SKM-1 treated with dmso at 0.1 percent for 144 hours (cell line): ENCODE results near the gene ACTRT2.

Experiments
- DNase-seq: peaks from one replicate; lab custom pipeline; 2025; ENCODE audit not compliant: unreplicated experiment; lab: John Stamatoyannopoulos, UW

The ACTRT2 gene

DNA sequence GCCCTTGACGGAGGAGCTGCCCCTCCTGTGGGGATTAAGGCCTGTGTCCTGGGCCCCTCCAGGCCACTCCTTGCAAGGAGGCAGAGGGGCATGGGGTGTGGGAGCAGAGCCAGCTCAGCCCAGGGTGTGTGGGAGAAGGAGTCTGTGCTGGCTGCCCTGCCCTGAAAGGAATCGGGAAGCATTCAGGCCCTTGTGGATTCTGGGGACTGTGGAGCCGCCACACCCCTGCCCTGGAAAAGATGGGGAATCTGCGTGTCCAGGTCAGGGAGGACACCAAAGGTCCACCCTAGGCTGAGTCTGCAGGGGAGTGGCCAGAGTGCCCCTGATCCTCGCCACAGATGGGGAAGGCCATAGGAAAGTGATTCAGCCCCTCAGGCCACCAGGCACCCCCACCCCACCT lies 31.2 kb downstream of the ACTRT2 start:
- DNase-seq = no peak

GRCh38 chr1:3053366-3053980 lies 32.2 kb downstream of the ACTRT2 start:
- DNase-seq = no peak

- DNase-seq = no peak
Observed at GRCh38 chr1:3053986-3054385, 32.7 kb downstream of the ACTRT2 start.

DNA sequence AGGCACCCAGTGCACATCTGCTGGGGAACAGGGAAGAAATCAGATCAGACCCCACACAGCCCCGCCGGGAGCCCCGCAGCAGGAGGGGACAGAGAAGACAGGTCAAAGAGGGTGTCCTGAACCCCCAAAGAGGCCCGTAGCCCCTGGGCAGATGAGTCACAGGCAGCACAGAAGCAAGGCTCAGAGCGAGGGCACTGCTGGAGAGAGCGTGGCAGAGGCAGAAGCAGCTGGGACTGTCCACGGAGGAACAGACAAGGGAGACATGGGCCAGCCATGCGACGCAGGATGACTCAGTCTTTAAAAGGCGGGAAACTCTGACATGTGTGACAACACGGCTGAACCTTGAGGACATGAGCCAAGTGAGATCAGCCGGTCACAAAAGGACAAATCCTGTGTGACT lies 33.2 kb downstream of the ACTRT2 start:
- DNase-seq = no peak

GRCh38 chr1:3055051-3055450 lies 33.8 kb downstream of the ACTRT2 start:
- DNase-seq = no peak

DNA sequence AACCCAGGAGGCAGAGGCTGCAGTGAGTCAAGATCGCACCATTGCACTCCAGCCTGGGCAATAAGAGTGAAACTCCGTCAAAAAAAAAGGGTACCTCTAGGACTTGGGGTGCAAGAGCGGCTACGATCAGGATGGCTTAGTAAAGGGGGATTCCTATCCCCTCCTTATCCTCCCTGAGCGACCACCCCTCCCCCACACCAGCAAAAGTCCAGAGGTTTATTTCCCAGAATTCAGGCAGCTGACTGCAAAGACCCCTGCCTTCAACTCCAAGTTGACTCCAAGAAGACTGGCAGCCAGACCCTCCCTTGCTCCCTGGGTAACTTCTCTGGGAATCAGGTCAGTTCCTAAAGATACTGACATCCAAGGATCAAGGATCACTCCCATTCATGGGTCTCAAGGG lies 35.4 kb downstream of the ACTRT2 start:
- no peak for DNase-seq

- DNase-seq = no peak
Observed at GRCh38 chr1:3058263-3059030, 37.2 kb downstream of the ACTRT2 start.

- DNase-seq = no peak
Observed at GRCh38 chr1:3060127-3060526, 38.9 kb downstream of the ACTRT2 start.

DNA sequence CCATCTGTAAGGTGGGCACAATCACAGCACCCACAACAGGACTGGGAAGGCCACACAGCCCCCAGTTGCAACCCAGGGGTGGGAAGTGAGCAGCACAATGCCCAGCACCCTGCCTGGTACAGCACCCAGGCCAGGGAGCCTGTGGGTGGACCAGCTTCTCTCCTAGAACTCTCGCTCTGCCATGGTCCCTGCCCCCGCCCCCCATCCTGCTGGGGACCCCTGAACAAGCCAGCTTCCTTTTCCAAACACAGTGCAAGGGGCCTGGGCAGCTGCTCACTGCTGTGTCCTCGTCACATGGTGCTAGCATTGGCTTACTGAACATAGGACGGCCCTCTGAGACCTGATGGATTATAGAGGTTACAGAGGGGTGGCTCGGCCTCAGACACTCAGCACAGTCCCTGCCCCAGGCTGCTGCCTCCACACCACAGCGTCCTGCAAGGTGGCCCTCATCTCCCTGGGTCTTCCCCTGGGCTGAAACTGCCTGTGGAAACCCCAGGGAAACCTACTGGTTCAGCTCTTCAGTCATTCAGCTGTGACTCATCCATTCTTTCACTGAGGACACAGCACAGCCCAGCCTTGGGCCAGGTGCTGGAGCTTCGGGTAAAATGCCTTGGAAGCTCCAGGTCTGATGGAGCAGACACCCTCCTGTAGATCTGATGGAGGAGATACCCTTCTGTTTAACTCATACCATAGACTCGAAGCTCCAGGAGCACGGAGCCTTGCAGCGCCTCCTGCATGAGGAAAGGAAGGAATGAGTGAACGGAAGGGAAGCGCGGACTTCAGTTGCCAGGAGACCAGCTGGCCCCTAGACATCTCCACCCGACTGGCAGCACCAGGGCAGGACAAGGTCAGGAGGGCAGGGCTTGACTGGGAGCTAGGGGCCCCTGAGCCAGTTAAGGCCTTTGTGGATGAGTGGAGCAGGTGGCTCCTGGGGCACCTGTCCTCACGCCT lies 39.6 kb downstream of the ACTRT2 start:
- DNase-seq = no peak

DNA sequence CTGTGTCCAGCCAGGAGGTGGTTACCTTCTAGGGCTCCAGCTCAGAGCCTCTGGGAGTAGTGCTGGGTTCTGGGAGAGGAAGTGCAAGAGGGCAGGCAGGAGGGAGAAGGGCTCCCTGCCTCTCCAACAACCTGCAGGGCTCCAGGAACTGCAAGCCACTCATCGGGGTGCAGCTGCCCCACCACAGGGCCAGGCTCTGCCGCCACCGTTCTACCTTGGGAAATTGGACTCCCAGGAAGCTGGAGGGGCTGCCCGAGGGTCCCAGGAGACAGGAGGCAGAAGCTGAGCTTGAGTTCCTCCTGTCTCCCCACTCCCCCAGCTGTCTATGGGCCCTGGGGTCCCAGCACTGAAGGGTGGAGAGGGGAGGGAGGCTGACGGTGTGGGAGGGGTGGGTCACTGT lies 40.3 kb downstream of the ACTRT2 start:
- DNase-seq = no peak

GRCh38 chr1:3061981-3062615 lies 40.8 kb downstream of the ACTRT2 start:
- no peak for DNase-seq

DNA sequence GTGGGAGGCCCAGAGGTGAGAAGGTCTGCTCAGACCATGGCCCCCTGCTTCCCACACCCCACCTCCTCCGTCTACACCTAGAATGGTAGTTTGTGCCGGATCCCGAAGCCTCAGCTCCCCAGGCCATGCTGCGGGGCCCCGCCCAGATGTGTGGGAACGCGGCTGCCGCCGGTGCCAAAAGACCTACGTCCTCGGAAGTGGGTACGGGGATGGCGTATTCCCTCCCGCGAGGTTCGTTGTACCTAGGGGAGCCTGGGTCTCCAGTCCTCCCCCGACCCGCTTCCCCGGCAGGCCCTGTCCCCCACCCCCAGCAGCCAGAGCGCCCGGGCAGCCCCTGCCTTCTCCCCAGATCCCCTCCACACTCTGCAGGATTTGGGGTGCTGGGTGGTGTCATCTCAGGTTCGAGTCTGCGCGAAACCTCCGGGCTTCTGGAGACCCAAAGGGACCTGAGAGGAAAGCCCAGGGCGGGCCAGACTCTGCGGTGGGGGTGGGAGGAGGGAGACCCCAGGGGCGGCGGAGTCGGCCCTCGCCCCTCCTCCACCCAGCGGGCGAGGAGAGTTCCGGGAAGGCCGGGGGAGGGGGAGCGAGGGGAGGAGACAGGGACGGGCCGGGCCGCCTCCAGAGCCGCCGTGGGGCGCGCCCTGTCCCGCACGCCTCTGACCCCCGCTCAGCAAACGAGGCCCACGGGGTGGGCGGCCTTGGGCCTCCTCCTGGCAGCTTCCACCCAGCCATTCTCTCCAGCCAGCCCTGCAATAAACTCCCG lies 41.5 kb downstream of the ACTRT2 start:
- DNase-seq = no peak

DNA sequence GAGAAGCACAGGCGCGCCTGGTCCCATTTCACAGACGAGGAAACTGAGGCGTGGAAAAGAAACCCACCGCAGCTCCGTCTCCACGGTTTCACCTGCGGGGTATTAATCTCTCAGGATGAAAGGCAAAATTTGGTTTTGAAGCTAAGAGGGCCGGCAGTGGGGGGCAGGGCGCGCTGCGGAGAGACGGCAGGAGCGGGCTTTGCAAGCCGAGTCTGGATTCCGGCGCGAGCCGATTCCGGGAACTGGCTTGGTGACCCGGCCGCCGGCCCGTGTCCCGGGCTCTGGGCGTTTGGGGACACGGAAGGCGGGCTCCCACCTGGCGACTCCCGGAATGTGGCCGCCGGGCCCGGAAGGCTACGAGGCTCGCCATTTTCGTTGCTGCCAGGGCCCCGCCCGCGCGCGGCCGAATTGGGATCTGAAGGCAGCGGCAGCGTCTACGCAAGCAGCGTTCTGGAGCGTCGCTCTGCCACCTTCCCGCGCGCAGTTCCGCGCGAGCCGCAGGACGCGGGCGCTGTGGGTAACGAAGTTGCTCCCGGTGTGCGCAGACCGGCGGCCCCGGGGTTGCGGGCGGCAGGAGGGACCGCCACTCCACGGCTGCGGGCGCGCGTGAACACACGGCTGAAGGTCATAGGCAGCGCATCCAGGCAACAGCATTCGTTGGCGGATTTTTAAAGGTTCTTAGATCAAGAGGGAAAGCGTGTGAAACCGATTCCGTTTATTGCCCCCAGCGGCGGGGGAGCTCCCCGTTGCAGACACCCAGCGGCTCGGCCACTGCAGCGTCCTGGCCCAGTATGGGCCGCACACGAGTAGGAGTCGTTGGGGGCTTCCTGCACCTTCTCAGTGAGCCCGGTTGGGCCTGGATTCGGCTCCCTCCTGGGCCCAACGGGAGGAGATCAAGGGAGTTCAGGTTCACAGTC lies 42.4 kb downstream of the ACTRT2 start:
- no peak for DNase-seq

- no peak for DNase-seq
Observed at GRCh38 chr1:3064296-3064850, 43.1 kb downstream of the ACTRT2 start.

GRCh38 chr1:3064901-3065300 lies 43.6 kb downstream of the ACTRT2 start:
- DNase-seq = no peak

DNA sequence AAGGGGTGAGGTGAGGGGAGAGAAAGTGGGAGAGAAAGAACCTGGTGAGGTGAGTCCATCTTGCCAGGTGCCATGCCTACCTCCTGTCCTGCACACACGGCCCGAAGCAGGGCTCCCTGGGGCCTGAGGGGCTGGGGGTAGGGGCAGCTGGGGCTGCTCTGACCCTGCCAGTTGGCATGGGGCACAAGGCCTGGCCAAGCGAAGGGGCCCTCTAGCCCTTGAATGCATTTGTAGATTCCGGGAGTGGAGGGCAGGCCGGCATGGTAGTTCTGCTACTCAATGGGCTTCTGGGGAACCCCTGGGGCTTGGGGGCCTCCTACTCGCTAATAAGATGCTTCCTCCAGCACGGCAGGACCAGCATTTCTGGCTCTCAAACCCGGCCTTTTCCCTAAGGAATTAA lies 44.1 kb downstream of the ACTRT2 start:
- no peak for DNase-seq

DNA sequence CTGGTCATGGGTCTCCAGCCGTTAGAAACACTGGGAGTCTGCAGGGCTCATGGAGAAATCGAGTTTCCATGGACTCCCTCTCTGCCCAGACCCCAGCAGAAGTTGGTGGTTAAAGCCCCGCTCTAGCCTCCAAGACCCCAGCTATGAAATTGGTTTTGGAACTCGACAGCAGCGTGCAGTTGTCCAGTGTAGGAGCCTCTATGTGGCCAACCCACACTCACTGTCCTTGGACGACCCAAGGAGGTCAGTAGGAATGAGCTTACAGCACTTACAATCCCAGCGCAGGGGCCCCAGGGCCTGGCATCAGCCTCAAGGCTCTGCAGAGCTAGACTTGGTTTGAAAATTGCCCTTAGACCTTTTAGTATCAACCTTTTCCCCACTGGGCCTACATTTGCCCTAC lies 44.5 kb downstream of the ACTRT2 start:
- DNase-seq = no peak

DNA sequence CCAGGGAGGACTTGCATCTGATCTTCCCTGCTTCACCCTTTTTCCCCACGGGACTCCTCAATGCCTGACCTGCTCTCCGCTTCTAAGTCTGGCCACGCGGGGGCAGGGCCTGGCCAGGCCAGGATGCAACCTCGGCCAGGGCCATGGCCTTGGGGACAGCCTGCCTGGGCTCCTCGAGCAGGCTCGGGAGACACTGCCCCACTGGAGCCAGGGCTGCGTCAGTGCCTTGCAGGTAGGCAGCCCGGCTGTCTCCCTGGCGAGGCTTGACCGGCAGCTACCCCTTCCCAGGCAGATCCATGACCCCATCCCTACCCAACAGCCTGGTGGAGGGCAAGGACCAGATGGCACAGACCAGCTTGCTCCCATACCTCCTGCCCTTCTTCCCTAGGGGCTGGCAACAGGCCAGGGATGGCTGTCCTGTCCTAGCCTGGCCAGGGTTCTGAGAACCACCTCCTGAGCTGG lies 45.0 kb downstream of the ACTRT2 start:
- DNase-seq = no peak

DNA sequence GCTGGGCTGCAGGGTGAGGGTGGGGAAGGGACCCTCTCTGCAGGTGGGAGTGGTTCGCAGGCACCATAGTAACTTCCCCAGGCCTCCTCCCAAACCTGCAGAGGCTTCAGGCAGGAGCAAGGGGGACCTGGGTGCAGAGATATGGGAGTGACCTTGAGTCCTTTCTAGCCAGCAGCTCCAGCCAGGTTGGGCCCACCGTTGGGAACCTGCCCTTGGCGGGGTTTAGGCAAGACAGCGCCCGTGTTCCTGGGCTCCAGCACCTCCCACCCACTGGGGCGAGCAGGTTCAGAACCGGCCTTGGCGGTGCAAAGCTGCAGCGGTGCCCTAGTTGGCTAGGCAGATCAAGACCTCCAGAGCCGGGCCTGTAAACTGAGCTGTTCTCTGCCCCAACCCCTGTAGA lies 45.6 kb downstream of the ACTRT2 start:
- no peak for DNase-seq
